HG03439 (cell line): ENCODE measurements around the gene CYP27B1.

Experiments used
- ATAC-seq: cut with Tn5 transposase; IDR thresholded peaks from one replicate; pipeline ENCODE4 v1.9.1; 2021; ENCODE audit warnings: mild to moderate bottlenecking, moderate library complexity; ENCODE audit not compliant: unreplicated experiment

Gene CYP27B1, protein sequence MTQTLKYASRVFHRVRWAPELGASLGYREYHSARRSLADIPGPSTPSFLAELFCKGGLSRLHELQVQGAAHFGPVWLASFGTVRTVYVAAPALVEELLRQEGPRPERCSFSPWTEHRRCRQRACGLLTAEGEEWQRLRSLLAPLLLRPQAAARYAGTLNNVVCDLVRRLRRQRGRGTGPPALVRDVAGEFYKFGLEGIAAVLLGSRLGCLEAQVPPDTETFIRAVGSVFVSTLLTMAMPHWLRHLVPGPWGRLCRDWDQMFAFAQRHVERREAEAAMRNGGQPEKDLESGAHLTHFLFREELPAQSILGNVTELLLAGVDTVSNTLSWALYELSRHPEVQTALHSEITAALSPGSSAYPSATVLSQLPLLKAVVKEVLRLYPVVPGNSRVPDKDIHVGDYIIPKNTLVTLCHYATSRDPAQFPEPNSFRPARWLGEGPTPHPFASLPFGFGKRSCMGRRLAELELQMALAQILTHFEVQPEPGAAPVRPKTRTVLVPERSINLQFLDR

DNA sequence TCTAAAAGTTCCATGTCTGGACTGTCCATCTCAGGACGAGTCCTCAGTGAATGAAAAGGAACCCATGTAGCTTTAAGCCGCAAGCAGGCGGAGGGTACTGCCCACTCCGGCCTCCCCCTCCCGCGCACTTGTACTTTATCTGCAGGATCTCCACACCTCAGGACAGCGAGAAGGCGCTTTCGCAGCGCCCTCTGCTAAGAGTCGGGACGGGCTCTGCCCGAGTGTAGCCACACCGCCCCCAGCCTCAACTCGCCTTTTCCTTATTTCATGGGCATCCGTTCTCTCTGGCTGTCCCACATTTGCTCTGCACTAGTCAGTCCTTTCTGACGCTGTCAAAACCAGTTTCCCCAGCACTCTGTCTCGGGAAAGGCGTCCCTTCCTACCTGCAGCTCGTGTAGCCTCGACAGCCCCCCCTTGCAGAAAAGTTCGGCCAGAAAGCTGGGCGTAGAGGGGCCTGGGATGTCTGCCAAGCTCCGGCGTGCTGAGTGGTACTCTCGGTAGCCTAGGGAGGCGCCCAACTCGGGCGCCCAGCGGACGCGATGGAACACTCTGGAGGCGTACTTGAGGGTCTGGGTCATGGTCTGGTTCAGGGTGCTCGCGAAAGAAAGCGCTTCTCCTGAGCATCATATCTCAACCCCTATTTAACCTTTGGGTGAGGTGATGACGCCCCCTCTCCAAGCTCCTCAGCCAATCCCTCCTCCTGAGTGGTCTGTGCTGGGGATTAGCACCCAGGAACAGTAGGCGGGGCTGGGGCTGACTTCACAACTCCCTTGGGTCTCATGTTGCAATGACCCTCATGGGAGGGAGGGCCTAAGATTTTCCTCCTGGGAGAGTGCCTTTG is at the start of gene CYP27B1:
TSS of gene CYP27B1 (minus strand) at position 615 of the 841 bp plus-strand sequence. CDS start at position 578, 37 bp downstream.
- no peak for ATAC-seq

DNA sequence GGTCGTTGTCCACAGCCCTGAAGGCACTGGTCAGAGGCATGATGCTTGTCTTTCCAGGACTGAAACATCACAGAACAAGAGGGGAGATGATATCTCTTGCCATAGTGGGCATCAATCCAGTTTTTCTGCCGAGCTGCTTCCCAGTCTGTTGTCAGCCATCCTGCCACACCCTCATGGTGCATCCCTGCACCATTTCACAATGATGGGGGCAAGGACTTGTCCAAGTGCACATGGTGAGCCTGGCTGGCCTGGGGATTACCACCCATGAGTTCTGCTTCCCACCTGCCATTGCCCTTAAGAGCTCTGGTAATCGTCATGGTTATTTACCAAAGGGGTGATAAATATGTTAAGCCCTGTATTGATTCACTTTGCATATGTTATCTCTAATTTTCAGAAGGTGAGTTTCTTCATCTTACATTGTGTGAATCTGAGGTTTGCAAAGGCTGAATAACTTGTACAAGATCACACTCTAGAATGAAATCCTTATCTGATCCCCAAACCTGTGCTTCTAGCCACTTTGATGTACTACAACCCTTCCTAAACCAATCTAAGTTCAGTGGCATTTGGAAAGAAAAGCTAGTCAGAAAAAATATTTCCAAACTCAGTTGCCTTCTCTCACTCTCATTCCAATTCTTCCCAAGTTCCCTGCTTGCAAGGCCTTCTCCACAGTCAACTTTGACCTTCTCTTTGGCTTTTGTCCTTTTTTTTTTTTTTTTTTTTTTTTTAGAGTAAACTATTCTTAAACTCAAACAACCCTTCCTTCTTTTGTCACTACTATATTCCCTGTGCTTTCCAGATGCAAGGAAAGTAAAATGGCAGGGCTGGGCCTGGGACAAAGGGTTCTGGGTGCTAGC is 49.4 kb upstream of the CYP27B1 start:
- no peak for ATAC-seq

DNA sequence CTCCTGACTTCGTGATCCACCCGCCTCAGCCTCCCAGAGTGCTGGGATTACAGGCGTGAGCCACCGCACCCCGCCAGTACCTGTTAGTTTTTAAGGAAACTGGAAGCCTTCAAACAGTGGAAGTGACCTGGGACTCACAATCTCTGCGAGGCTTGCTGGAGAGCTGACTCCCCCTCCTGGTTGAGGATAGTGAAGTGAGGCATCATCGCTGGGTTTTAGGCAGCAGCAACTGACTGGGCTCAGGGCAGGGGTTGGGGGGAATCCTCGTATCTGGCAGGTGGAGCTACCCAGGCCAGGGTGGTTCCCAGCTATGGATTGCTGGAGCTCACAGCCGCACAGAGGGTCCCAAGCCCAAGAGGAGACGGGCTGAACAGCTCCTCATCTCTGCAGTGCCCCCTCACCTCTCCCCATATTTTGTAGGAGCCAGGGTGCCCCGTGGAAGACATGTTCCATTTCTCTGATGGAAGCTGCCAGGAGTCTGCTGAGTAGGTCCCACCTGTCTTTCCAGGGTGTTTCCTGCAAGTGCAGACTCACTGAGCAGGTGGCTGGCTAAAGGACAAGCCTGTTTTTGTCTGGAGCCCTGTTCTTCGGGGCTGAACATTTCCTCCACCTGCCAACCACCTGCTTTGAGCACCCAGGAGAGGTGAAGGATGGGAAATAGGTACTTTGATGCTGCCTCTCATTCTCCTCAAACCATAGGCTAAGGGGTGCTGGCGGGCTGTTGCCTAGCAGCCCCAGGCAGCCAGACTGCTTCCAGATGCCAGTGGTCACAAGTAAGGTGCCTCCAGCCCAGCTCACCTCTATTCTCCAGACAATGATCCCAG is 48.5 kb upstream of the CYP27B1 start:
- ATAC-seq, result no peak

DNA sequence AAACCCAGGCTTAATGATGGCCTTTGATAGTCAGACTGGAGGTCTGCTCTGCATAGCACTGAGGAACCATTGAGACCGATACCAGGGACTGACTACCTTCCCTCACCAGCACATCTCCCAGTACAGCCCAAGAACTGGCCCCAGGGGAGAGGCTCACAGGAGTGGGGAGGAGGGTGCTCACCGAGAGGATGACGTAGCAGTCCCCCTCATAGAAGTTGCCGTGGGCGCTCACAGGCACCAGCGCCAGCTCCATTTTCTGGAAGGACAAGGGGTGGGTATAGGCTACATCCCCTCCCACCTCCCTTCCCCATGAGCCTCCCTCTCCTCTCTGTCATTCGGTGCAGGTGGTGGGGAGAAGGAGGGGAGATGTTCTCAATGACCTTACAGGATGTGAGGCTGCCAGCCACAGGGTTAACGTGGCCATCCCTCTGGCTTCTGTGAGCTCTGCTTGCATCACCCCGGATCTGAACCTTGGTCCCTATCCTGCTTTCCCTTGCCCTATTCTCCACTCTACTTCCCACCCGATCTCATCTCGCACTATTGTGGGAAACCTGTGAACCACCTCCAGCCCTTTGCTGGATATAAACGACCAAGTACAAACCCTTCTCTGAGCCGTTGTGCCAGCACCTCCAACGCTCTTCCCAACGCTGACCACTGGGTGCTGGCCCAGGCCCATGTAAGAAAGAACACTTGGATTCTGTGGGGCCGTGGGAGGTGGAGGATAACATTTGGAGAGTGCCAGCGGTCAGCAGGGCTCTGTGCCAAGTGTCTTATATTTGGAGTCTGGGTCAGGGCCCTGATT is 47.3 kb upstream of the CYP27B1 start:
- ATAC-seq, result no peak

DNA sequence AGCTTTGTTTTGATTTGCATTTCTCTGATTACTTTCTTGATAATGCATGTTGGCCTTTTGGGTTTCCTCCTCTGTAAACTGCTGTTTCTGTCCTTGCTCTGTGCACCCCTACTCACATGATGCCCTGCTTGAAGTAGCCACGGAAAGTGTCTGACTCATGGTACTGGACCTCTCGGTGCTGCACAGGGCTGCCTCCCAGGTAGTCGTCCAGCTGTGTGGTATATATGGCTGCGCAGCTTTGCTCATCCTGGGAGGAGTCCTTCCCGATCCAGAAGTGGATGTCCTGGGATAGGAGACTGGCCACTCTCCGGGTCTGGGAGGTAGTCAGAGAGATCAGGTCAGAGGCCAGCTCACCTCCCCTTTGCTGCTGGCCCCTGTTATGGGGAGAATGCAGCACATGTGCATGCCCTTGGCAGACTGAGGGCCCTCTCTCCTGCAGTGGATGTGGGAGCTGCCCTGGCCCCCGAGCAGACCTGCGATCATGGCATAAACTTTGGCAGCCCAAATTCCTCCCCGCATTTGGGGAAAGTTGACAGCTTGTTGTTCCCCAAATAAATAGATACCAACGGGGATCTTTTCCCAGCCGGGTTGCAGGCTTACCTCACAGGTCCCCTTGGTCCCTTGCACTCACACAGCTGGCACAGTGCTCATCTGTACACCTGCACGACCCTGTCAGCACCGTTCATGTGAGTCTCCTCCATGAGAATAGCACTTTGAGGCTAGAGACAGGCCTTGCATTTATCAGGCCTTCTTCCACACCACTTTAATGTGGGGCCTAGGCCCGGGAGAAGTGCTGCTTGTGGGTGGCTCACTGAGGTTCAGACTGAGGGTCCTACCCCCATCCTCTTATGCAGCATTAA is 46.5 kb upstream of the CYP27B1 start:
- no peak for ATAC-seq

DNA sequence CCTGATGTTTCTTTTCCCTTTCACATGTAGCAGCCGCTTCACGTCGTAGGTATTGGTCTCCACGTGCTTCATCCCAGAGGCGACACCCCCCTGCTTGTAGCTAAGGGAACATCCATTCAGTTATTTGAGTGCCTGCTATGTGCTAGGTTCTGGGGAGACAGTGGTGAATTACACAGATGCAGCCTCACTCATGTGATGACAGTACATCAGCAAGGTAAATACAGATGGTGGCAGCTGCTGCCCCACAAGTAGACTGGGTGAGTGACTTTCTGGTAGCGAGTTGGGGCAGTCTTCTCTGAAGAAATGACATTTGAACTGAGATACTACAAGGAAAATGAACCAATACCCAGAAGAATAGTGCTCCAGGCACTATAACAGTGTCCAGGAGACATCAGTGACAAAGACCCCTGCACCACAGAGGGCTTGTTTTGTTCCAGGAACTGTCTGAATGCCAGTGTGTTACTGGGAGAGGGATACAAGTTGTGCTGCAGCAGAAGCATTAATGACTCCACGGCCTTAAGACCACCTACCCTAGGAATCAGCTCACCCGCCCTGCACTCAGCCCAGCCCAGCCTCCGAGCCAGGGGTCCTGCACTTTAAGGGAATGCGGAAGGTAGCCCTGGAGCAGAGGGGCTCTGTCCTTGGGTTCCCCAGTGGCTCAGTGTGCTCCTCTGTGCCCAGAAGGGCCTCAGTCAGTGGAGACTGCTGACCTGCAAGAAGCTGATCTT is 44.3 kb upstream of the CYP27B1 start:
- ATAC-seq, result no peak

DNA sequence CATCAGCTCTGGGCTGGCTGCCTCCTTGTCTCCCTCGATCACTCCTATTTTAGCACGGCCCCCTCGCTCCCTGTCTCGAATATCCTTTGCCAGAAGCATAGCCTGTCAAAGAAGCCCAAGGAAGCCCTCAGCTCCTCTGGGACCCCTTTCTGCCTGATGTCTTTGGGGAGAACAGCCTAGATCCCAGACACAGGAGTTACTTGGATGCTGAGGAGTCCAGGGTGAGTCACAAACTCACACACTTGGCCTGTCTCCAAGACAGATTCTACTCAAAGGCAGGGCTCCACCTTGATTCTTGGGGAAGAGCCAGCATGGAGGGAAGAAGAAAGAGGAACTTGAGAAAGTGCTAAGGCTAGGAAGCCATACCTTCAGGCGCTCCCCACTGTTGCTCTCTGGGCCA is 43.6 kb upstream of the CYP27B1 start:
- no peak for ATAC-seq

DNA sequence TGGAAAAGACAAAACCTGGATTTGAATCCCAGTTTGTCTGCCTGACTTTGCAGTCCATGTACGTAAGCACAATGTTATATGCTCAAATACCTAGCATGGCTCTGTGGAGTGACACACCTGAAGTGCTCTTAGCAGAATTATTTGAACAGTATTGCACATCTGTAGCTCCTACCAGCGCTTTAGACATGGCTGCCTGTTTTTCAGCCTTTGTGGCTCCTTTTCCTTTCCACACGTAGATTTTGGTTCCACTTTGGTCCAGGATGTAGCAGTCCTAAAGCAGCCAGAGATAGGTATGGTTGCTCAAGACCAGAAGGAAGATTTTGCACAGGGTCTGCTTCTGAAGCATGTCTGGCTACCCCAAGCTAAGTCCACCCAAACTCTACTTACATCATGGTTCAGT is 42.5 kb upstream of the CYP27B1 start:
- no peak for ATAC-seq

DNA sequence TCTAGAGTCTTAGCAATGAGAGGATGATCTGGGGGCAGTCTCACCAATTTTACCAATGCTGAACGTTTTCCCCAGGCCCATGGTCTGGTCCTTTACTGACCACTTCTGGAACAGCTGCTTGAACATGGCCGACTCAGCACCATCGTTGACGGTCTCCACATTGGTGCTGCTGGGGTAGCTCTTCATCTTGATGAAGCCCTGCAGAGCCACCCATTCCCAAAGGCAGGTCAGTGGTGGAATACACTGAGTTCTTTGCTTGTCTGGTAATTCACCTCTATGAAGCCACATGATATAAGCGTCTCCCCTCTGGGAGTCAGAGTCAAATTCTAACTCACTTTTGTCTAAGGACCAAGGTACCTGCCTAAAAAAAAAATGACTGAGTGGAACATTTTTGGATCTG is 41.5 kb upstream of the CYP27B1 start:
- ATAC-seq, result no peak

DNA sequence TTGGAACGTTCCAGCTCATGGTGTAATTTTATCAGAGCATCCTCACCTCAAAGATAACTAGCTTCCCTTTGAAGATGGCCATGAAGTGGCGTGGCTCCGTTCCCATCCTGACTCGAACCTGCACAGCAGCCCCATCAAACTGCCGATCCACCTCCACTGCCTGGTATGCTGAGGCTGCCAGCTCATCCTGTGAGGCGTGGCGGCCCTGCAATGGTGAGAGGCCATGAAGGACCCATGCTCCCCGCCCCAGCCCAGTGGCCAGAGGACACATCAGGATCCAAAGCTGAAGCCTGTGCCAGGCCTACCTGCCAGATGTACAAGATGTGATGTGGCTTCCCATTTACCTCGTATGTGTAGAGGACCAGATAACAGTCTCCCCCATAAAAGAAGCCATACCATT is 40.4 kb upstream of the CYP27B1 start:
- ATAC-seq, result no peak

DNA sequence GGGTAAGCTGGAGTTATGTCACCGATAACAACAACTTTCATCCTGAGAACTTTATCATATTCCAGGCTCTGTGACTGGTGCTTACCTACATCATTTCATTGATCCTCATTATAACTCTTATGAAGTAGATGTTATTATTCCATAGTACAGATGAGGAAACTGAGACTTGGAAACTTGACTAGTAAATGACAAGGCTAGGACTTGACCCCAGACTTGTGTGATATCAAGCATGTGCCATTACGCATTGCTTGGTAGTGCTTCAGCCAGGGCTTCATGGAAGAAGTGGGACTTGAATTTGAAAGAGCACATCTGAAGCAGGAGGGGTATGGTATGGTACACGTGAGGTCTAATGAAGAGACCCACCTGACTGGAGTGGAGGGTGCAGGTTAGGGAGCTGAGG is 39.8 kb upstream of the CYP27B1 start:
- ATAC-seq, result no peak

DNA sequence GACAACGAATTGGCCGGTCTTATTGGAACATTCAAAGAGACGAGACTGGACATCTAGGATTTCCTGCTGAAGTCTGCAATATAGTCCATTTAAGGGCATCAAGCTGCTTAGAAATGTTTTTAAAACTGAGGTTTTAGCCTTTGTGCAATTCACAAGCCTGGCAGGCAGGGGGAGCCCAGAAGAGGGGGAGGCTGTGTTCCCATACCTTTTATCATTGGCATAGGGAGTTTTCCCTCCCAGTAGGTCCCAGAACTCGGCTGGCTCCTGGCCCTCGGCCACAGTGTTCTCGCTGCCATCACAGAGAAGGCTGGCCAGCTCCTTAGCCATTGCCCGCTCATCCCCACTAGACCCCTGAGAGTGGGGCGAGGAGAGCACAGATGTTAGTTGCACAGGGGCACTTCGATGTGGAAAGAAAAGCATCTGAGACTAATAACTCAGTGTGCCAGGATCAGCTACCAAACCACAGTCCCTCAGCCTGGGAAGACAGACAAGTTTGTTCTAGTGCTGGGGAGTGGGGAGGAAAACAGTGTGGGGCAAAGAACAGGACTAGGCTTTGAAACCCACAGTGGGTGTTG is 36.5 kb upstream of the CYP27B1 start:
- ATAC-seq, result no peak

DNA sequence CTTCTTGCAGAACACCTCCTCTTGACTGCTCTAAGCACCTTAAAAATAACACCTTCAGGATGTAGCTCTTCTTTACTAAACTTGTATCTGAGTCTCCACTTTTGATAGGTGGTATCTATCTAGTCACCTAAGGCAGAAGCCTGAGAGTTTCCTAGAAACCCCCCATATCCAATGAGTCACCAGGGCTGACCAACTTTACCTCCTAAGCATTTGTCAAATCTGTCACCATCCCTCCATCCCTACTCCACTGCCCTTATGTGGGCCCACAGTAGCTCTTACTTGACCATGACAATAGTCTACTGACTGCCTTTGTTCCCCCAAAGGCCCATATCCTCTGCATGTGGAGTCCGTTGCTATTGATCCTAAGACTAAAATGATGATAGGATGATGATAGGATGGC is 35.7 kb upstream of the CYP27B1 start:
- no peak for ATAC-seq

DNA sequence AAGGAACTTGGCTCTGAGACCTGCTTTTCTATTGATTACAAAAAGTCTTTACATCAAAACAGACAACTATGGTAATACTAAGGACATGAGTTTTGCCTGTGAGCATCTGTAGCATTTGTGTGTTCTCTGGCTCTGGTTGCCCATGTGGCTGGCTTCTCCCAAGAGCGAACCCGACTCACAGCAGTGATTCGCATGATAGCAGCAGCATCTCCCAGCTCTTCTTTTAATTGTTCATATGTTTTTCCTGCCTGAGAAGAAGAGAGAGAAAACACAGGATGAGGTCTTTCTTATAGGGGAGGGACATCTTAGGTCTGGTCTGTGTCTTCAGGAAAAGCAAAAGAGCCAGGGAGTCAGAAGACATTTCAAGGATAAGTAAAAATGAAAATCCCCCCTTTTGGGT is 34.1 kb upstream of the CYP27B1 start:
- ATAC-seq, result no peak

DNA sequence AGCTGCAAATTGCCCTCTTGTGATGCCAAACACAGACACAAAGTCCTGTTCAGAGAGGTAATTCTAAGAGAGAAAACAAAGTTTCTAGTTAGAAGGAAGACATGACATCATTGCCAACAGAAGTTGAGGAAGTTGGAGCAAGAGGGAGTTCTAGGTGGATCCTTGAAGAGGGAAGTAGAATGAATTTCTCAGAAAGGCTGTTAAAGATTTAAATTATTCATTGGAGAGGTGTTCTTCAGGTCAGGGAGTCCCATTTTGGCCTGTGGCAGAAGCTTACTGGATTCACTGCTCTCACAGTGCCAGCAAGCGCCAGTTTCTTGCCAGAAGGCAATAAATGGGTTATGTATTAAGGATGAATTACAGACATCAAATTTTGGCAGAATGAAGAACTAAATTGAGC is 31.1 kb upstream of the CYP27B1 start:
- ATAC-seq, result no peak

DNA sequence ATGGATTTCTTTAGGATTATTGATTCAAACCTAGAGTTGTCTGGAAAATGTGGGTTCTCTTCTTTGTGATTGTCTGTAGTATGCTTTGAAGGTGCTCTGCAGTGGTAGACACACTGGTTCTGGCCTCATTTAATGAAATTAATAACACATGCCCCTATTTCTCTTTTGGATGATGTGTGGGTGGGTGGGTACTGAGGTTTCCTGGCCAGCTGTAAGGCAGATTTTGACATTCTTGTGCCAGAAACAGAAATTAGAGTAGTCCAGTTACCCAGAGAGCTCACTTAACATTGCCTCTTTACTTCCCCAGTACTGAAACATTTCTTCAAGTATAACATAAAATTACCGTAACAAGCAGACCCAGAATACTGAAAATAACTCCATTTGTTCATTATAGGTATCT is 30.1 kb upstream of the CYP27B1 start:
- no peak for ATAC-seq

DNA sequence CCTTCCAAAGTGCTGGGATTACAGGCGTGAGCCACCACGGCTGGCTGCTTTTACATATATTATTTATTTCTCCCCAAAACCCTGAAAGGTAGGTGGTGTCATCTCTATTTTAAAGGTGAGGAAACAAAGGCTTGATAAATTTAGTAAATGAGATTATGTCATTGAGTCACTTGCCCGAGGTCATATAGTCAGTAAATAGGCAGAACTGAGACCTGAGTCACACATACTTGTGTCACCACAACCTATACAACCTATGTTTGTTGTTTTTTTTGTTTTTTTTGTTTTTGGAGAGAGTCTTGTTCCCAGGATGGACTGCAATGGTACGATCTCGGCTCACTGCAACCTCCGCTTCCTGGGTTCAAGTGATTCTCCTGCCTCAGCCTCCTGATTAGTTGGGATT is 28.5 kb upstream of the CYP27B1 start:
- ATAC-seq, result no peak
